ENCODE results near the gene TGFB3.
"Not testable (repeated sequence)": the region's sequence is repeated elsewhere in the genome, so short reads cannot be mapped to it uniquely, and the experiment has no call there.

The TGFB3 gene

DNA sequence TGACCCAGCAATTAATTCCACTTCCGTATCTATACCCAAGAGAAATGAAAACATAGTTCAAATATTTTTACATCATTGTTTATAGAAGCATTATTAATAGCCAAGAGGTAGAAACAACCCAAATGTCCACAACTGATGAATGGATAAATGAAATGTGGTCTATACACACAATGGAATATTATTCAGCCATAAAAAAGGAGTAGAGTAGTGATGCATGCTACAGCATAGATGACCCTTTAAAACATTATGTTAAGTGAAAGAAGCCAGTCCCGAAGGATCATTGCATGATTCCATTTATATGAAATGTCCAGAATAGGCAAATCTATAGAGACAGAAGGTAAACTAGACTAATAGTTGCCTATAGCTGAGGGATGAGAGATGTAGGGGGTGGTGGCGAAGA lies 29.3 kb downstream of the TGFB3 start:
- no peak for DNase-seq (ENCODE audit: low read depth)

DNA sequence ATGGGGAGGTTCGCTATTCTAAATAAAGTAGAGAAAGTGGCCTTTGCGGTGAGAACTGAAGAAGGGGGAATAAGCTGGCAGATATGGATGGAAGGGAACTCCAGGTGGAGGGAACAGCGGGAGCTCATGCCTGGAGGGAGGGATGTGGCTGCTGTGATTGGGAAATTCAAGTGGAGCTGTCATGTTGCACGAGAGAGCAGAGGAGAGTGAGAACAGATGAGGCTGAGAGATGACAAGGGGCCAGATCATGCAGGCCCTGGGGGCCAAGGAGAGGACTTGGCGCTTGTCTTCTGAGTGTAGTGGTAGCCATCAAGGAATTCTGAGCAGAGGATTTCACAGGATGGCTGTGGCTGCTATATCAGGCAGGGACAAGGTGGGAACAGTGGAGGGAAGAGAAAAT lies 35.0 kb downstream of the TGFB3 start:
- DNase-seq (ENCODE audit: low read depth), result no peak

DNA sequence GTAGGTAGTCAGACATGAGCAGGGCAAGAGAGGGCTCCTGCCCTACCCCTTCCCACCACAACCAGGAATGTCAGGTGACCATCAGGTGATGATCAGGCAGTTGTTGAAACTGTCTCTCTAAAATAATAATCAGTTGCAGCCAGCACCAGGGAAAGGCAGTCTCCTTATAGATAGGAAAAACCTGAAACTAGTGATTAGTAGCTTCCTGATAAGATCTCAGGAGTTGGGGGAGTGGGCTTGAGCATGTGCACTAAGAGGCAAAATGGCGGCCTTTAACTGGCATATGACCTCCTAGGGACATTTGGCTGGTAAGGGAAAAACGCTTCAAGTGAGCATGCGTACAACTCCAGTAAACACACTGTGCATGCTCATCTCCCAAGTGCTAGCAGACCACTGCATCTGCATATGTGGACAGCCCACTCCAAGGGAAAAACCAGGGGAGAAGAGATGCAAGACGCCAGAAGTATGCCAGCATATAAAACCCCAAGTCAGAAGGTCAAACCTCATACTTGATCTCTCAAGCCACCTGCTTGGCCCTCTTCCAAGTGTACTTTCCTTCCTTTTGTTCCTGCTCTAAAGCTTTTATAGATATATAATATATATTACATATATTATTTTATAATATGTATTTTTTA lies 37.1 kb downstream of the TGFB3 start:
- DNase-seq (ENCODE audit: low read depth), result no peak

DNA sequence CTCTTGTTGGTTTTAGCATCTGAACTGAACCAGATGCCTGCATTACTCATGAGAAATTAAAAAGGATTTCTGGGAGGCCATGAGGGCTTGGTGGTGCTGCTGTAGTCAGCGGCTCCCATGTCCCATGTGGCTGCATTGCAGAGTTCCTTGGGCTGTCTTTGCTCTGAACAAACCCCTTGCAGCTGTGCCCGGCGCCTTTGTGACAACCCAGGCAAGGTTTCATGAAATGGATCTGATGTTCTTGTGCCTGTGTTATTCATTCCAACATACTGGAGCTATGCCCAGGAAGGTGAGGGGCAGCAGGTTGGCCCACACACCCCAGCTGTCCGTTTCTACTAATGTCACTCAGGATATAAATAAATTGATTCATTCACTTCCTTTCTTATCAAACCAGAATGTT lies 40.8 kb downstream of the TGFB3 start:
- DNase-seq (ENCODE audit: low read depth), result peak; percentile 4

DNA sequence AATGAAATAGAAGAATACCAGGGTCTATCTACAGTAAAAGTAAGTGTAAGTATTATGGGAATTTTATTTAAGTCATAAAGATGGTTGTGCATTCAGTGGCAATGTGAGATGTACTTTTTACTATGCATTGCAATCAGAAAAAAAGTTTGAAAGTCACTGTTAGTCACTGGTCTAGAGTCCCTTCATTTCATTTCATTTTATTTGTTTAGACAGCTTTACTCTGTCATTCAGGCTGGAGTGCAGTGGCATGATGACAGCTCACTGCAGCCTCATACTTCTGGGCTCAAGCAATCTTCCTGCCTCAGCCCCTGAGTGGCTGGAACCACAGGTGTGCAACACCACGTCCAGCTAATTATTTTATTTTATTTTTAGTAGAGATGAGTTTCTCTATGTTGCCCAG lies 42.6 kb downstream of the TGFB3 start:
- no peak for DNase-seq (ENCODE audit: low read depth)

DNA sequence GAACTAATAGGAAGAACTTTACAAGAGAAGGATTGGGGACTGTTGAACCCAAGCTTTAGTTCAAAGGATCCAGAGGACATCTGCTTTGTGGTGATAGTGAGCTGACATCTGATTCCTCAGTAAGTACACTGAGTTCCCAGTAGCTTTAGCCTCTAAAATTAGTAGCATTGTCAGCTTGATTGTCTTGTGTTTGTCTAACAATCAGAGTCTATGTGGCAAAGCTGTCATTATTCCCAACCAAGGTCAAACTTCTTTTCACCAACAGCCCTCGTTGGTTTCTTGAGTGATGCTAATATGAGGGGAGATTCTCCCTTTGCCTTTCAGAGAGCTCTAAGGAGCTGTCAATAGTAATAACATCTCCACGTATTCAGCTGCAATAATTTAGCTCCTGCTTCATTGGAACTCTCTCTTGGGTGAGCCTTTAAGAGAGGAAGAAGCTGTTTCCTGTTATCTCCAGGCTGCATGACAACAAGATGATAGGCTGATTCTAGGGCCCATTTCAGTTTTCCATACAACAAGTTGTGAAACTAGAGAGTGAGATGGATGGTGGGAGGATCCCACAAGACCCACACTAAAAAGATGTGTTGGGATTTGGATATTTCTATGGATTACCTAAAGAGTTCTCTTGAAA lies 46.7 kb downstream of the TGFB3 start:
- no peak for DNase-seq (ENCODE audit: low read depth)

DNA sequence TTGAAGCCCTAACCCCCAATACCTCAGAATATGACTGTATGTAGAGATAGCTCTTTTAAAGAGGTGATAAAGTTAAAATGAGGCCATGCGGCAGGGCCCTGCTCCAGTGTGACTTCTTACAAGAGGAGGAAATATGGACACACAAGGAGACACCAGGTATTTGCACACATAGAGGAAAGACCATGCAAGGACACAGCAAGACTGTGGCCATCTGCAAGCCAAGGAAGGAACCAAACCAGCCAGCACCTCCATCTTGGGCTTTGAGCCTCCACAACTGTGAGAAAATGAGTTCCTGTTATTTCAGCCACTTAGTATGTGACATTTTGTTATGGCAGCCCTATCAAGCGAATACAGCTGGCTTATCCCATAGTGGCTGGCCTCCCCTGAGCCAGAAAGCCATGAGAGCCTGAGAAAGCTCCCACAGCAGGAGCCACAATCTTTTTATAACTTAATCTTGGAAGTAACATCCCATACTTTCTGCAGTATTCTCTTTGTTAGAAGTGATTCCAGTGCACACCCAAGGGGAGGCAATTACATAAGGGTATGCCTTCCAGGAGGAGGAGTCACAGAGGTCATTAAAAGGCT lies 48.0 kb downstream of the TGFB3 start:
- no peak for DNase-seq (ENCODE audit: low read depth)

DNA sequence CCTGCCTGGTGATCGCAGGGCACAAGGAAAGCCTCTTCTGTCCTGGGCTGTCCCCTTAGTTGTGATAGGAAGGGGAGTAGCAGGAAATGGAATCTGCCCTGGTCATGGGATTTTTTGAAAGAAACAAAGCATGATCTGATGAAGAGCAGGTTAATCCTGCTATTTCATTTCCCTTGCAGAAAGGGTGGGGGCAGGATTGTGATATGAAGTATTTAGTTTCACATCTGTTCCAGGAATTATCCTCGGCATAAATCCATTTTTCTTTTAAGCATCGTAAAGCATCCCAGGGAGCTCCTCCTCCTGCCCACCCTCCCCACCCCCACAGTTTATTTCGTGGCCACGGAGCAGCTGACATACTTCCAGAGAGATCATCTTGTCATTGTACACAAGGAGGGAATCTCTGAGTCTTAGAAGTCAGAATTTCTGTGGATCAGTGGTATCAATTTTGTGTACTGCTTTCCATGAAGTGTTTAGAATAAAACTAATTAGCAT lies 53.1 kb downstream of the TGFB3 start:
- DNase-seq (ENCODE audit: low read depth), result no peak

DNA sequence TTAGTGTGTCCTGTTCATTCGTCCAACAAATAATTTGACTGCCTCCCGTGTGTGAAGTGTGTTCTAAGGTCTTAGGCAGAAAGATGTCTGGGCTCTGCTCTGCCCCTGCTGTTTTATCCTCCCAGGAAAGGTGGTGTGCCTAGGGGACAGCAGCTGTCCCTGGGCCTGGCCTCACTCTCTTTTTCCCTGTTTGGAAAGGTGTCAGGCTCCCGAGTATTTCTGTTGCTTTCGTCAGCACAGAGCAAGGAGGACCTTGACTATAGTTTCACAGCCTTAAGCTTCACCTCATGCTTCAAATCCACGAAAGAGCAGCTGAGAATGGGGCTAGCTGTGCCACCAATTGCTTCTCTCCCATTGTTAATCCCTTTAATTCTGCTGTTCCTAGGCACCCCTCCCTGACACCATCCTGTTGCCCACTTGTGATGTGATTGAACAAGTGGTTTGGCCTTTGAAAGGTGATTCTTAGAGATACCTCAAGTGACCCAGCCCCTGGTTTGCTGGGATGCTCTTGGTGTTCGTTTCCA lies 54.2 kb downstream of the TGFB3 start:
- no peak for DNase-seq (ENCODE audit: low read depth)

DNA sequence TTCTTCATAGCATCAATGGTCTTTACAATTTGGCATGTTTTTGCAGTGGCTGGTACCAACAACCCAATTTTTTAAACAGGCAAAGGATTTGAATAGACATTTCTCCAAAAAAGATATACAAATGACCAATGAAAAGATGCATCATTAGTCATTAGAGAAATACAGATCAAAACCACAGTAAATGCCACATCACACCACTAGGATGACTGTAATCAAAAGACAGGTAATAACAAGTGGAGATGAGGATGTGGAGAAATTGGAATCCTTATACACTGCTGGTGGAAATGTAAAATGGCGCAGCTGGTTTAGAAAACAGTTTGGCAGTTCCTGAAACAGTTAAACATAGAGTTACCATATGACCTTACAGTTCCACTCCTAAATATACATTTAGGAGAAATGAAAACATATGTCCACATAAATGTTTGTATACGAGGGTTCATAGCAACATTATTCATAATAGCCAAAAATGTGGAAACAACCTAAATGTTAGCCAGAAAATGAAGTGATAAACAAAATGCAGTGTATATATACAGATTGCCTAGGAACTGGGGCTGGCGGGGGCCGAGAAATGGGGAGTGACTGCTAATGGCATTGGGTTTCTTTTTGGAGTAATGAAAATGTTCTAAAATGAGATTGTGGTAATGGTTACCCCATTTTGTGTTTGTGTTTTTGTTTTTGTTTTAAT lies 55.2 kb downstream of the TGFB3 start:
- no peak for DNase-seq (ENCODE audit: low read depth)

DNA sequence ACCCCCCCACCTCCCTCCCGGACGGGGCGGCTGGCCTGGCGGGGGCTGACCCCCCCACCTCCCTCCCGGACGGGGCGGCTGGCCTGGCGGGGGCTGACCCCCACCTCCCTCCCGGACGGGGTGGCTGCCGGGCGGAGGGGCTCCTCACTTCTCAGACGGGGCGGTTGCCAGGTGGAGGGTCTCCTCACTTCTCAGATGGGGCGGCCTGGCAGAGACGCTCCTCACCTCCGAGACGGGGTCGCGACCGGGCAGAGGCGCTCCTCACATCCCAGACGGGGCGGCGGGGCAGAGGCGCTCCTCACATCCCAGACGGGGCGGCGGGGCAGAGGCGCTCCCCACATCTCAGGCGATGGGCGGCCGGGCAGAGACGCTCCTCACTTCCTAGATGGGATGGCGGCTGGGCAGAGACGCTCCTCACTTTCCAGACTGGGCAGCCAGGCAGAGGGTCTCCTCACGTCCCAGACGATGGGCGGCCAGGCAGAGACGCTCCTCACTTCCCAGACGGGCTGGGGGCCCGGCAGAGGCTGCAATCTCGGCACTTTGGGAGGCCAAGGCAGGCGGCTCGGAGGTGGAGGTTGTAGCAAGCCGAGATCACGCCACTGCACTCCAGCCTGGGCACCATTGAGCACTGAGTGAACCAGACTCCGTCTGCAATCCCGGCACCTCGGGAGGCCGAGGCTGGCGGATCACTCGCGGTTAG lies 56.5 kb downstream of the TGFB3 start:
- not testable (repeated sequence) for DNase-seq (ENCODE audit: low read depth)

DNA sequence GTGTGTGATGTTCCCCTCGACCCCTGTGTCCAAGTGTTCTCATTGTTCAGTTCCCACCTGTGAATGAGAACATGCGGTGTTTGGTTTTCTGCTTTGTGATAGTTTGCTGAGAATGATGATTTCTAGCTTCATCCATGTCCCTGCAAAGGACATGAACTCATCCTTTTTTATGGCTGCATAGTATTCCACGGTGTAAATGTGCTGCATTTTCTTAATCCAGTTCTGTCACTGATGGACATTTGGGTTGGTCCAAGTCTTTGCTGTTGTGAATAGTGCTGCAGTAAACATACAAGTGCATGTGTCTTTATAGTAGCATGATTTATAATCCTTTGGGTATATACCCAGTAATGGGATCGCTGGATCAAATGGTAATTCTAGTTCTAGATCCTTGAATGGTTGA lies 61.4 kb downstream of the TGFB3 start:
- DNase-seq (ENCODE audit: low read depth), result not testable (repeated sequence)

DNA sequence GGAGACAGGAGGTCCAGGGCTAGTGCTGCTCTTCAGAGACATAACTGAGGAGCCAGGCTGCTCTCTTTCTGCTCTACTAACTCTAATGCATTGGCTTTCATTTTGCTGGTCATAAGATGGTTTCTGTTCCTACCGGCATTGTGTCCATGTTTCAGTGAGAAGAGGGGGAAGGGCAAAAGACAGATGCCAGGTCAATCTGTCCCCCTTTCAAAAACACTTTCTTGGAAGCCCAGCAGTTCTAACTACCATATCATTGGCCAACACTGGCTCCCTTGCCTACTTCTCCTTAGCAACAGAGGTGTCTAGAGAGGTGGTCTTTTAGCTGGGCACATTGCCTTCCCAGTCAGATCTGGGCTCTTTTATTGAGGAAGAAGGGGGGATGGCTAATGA lies 63.9 kb downstream of the TGFB3 start:
- no peak for DNase-seq (ENCODE audit: low read depth)

DNA sequence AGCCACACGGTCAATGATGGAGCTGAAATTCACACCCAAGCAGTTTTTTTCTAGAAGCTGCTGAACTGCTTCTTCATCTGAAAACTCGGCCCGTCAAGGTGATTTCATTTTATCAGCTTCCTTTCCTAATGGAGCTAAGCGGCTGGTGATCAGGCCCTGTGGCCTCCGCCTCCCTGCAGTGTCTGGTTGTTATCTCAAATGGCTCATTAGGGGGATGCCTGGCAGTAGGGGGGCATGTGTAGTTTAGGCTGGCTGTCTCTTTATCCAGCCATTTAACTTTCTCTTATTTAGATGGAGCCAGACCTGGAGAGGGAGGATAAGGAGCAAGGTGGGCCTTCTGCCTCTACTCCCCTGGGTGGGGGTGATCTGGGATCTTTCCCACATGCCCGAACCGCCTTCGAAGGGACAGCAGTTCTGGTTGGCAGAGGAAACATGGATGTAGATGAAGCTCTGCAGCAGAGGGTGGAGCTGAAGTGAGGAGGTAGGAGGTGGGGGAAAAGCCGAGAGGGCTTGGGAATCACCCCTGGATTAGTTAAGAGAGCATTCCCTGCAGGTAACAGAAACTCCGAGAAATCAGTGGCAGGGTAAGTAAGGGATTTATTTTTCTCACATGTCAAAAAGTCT lies 64.4 kb downstream of the TGFB3 start:
- no peak for DNase-seq (ENCODE audit: low read depth)

DNA sequence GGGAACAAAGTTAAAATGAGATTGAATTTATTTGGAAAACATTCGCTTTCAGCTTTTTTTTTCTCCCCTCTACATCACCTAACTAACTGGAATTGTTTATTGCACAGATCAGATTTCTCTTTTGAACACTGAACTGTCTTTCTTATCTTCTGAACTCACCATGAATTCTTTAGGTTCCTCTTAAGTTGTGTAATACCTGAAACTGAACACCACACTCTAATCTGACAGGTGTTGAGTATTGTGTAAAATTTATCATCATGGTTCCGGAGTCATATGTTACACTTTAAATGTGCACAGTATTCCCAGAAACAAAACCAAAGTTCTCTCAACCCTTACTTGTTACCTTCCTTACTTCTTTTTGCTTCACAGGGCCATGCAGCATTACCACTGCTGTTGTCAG lies 66.8 kb downstream of the TGFB3 start:
- no peak for DNase-seq (ENCODE audit: low read depth)

DNA sequence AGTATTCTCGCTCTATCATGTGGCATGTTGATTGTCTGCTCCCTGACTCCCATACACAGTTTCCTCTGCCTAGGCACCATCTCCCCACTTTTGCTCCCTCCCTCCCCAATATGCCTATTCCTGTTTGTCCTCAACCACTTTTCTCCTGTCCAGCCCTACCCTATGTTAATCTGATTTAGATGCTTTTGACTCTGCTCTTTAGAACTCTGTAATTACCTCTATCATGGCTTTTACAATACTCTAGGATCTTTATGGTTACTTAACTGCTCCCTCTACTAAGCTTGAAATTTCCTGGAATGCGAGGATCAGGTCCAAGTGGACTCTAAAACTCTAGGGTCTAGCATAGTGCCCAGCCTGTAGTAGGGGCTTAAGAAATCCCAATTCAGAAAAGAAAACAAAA lies 68.6 kb downstream of the TGFB3 start:
- DNase-seq (ENCODE audit: low read depth), result no peak

DNA sequence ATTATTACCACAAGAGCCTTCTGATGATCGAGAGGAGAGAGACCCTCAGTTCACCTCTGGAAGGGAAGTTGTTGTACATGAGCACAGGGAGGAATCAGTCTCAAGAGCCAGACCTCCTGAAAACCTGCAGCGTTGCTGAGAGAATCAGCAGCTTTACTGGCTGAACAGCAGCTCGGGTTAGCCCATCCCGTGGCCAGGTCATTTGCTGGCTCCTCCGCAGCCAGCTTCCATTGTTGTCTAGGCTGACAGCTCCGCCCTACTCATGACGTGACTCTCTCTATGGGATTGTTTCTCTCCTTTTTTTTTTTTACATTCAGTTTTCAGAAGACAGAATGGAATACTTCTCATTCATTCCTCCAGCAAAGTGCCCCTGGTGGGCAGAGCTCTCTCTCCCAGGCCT lies 69.9 kb downstream of the TGFB3 start:
- no peak for DNase-seq (ENCODE audit: low read depth)

DNA sequence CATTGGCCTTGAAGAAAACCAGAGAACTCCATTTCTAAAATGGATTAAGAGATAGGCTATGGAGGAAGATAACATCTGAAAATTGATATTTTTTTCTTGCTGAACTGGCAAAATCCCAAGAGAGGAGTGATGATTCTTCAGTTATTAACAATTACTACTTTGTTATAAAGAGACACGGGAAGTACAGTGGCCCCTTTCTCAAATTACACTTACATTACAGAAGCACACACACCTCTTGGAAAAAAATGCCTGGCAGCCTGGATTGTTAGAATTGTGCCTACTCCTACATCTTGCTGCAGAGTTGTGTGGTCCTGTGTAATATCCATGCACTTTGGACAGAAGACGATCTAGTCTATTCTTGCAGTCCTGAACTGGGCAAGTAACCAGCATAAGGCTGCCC lies 71.7 kb downstream of the TGFB3 start:
- DNase-seq (ENCODE audit: low read depth), result no peak

DNA sequence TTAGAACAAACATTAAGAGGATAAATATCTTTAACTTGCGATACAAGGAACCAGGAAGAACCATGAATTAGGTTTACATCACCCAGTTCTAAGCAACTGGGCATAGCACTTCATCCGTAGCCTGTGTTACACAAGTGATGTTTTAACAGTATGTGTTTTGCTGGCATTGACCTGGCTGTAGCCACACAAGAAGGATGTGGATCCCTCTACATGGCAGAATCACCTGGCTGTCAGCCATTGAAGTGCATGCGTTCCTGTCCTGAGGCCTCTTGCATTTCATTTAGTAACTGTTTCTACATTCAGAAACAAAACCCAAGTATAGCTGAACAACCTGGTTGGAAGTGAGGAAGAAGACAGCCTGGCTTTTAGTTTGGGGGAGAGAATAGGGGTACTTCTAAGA lies 72.2 kb downstream of the TGFB3 start:
- DNase-seq (ENCODE audit: low read depth), result no peak
